SK-N-SH (cell line): ENCODE measurements around the gene ACTG2. TPM values are rescaled to one million over a fixed set of nuclear protein-coding genes. Genes with fewer than 3 reads are reported as not detected.

Source experiments
- CTCF ChIA-PET: fragments of 300-600, 350-600 bp; formaldehyde crosslinking; extraction: SDS; loops from one replicate; lab custom pipeline; 2021; lab: Yijun Ruan, JAX
- POLR2A ChIA-PET: fragments of 350-600 bp; sonication (Branson Sonifier 250); formaldehyde crosslinking; extraction: SDS; loops from one replicate; lab custom pipeline; 2020; ENCODE audit warnings: antibody characterized with exemption, inconsistent platforms; lab: Yijun Ruan, JAX
- DNase-seq: peaks from one replicate; pipeline ENCODE4 v3.0.0; 2012
- H2AFZ ChIP-seq: fragments of 200-600 bp; sonication (generic); 2 replicates; pipeline ENCODE4 v1.8.1; 2016; ENCODE audit warnings: antibody characterized with exemption, mild to moderate bottlenecking, low read depth
- H3F3A ChIP-seq: fragments of 200-600 bp; sonication (generic); replicated peaks from 2 replicates; pipeline ENCODE3; 2016; ENCODE audit warnings: antibody characterized with exemption, mild to moderate bottlenecking; ENCODE audit not compliant: insufficient read depth
- H3K27ac ChIP-seq, 2 experiments: fragments of 200-500 bp in 1 of 2; fragments of 200-600 bp in 1 of 2; sonication (Bioruptor generic) in 1 of 2; sonication (generic), shearing (Covaris generic) in 1 of 2; 2 replicates each; pipeline versions ENCODE4 v1.5.1 to v1.6.1; 2014 to 2016; ENCODE audit warnings: low read depth in 2 of 2, inconsistent platforms in 1 of 2, low read length in 1 of 2, mild to moderate bottlenecking in 1 of 2, mixed read lengths in 1 of 2
- H3K27me3 ChIP-seq: fragments of 200-600 bp; sonication (generic), shearing (Covaris generic); 2 replicates; pipeline ENCODE4 v1.6.1; 2016; ENCODE audit warnings: mixed run types; ENCODE audit not compliant: insufficient read depth
- H3K36me3 ChIP-seq, 2 experiments: fragments of 200-500 bp in 1 of 2; fragments of 200-600 bp in 1 of 2; sonication (Bioruptor generic) in 1 of 2; sonication (generic) in 1 of 2; replicated peaks in 1 of 2; 2 replicates each; pipeline versions ENCODE3 to v1.5.1; 2014 to 2016; ENCODE audit warnings: low read length in 1 of 2, mild to moderate bottlenecking in 1 of 2; ENCODE audit not compliant: insufficient read depth in 2 of 2, control insufficient read depth in 1 of 2
- H3K4me1 ChIP-seq, 2 experiments: fragments of 200-500 bp in 1 of 2; fragments of 200-600 bp in 1 of 2; sonication (Bioruptor generic) in 1 of 2; sonication (generic), shearing (Covaris generic) in 1 of 2; 2 replicates each; pipeline versions ENCODE4 v1.5.1 to v1.6.1; 2014 to 2016; ENCODE audit warnings: low read depth in 1 of 2, low read length in 1 of 2, mixed run types in 1 of 2; ENCODE audit not compliant: insufficient read depth in 2 of 2, control insufficient read depth in 1 of 2
- H3K4me2 ChIP-seq: fragments of 200-600 bp; sonication (generic), shearing (Covaris generic); 2 replicates; pipeline ENCODE4 v1.6.1; 2017; ENCODE audit warnings: mixed run types
- H3K4me3 ChIP-seq, 2 experiments: fragments of 200-500 bp in 1 of 2; fragments of 200-600 bp in 1 of 2; sonication (Bioruptor generic) in 1 of 2; sonication (generic), shearing (Covaris generic) in 1 of 2; 2 replicates each; pipeline versions ENCODE4 v1.5.1 to v1.8.1; 2014 to 2016; ENCODE audit warnings: low read depth in 2 of 2, inconsistent platforms in 1 of 2, low read length in 1 of 2, mild to moderate bottlenecking in 1 of 2, mixed read lengths in 1 of 2, moderate library complexity in 1 of 2
- H3K79me2 ChIP-seq: fragments of 200-600 bp; sonication (generic); 2 replicates; pipeline ENCODE4 v1.8.1; 2017; ENCODE audit warnings: mild to moderate bottlenecking; ENCODE audit not compliant: insufficient read depth
- H3K9ac ChIP-seq: fragments of 200-600 bp; sonication (generic); 2 replicates; pipeline ENCODE4 v1.6.1; 2017; ENCODE audit warnings: mixed run types
- H3K9me2 ChIP-seq: fragments of 200-600 bp; sonication (generic); 2 replicates; pipeline ENCODE4 v1.6.1; 2017; ENCODE audit warnings: mixed run types
- H3K9me3 ChIP-seq: fragments of 200-600 bp; sonication (generic); 2 replicates; pipeline ENCODE4 v1.6.1; 2017; ENCODE audit warnings: mixed run types, mild to moderate bottlenecking, moderate library complexity
- H4K20me1 ChIP-seq: fragments of 200-600 bp; sonication (generic); 2 replicates; pipeline ENCODE4 v1.6.1; 2017; ENCODE audit warnings: mild to moderate bottlenecking, mixed run types; ENCODE audit not compliant: insufficient read depth
- FOSL2 ChIP-seq: IDR thresholded peaks from 2 replicates; pipeline ENCODE4 v1.4.0; 2012; ENCODE audit warnings: low read depth, mild to moderate bottlenecking, moderate library complexity, borderline replicate concordance
- GATA2 ChIP-seq: sonication (generic); formaldehyde crosslinking; IDR thresholded peaks from 2 replicates; pipeline ENCODE4 v1.5.0; 2020; ENCODE audit warnings: mild to moderate bottlenecking, missing genetic modification reagents
- RCOR1 ChIP-seq: fragments of 150-350 bp; IDR thresholded peaks from 2 replicates; pipeline ENCODE4 v1.6.1; 2017; ENCODE audit warnings: antibody characterized with exemption, low read length
- REST ChIP-seq: IDR thresholded peaks from 2 replicates; pipeline ENCODE4 v1.6.1; 2012; ENCODE audit warnings: mild to moderate bottlenecking, low read depth, low read length, moderate library complexity
- USF2 ChIP-seq: fragments of 150-350 bp; IDR thresholded peaks from 2 replicates; pipeline ENCODE4 v1.6.1; 2017; ENCODE audit warnings: antibody characterized with exemption, low read length, low read depth, borderline replicate concordance
- WGBS: methylation state at CpG from one replicate; pipeline ENCODE4 v1.1.6; 2017; ENCODE audit warnings: low lambda C conversion rate; 5-methylcytosine and 5-hydroxymethylcytosine counted together
- polyA plus RNA-seq, 3 experiments: library from polyadenylated mRNA; depleted of rRNA; stranded (reverse); fragments of >200 nt; gene quantifications; 2 replicates each; pipeline ENCODE4 v1.2.3, GENCODE V29; 2012
- small RNA-seq, 7 experiments: library from RNA; depleted of rRNA; stranded (forward); fragments of <200 nt; gene quantifications; one replicate each; pipeline ENCODE3, GENCODE V24; 2012
- TF ChIP-seq, protein P1 (sequence below): IDR thresholded peaks from 2 replicates; pipeline ENCODE4 v1.4.0; 2012; ENCODE audit warnings: low read depth

ACTG2 gene
- polyA plus RNA-seq, 1 of the 3 experiments (the other 2 are of a cell fraction), result 0.25 TPM

DNA sequence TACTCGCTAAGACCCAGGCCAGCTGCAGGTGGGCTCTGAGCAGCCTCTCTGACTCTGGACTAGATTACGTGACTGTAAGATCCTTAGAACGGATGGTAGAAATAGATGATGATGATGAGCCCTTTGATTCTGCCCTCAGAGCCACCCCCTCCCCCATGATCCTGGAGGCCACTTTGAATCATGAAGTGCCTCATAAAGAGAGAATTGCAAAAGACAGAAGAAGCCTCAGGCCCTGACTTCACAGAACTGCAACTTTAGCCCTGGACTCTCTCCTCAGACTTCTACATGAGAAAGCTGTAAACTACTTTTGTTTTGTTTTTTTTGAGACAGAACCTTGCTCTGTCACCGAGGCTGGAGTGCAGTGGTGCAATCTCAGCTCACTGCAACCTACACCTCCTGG is 76.5 kb downstream of the ACTG2 start:
- Histone ChIP-seq H3K4me3 (no peak overlapping the region), H3K4me2 (no peak overlapping the region), H3F3A (no peaks in the 10 kb centered on the region), H3K36me3 (no peaks in the 10 kb centered on the region), H3K9ac (no peak overlapping the region), H3K27me3 (no peaks in the 10 kb centered on the region), H3K9me2 (no peaks in the 10 kb centered on the region), H3K9me3 (no peaks in the 10 kb centered on the region), H3K4me1 (peaks cover 12 to 23% of the 10 kb centered on the region in 2 experiments), H2AFZ (no peak overlapping the region), H3K79me2 (no peaks in the 10 kb centered on the region), H4K20me1 (no peaks in the 10 kb centered on the region), H3K27ac (no peak overlapping the region)
- ChIA-PET CTCF (interaction anchor here (1.4 kb wide), 1 partner anchor 145 kb away, joined by 3 read pairs; no protein-coding TSS in a partner anchor), POLR2A (no interaction called here)
- TF ChIP-seq REST (no peak), USF2 (no peak), RCOR1 (no peak), FOSL2 (no peak), GATA2 (CRISPR knock-in tag) (no peak)
- TF ChIP-seq, protein P1, sequence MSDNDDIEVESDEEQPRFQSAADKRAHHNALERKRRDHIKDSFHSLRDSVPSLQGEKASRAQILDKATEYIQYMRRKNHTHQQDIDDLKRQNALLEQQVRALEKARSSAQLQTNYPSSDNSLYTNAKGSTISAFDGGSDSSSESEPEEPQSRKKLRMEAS, result no peak
- DNase-seq, result no peak
- 92% methylated on average over 4 of the region's 4 CpGs for WGBS

Small RNA genes within 50 kb of the gene (small RNA-seq; reads per million reads assigned to genes)
- gene RNA5SP97, result 0 reads per million in 7 experiments

Other genes with a start within 250 kb of the ACTG2 start
- 32.1 and 44.5 TPM in 2 replicates for gene TPRKB, start 155.7 kb upstream of the ACTG2 start, polyA plus RNA-seq (2012; rRNA removed)
- gene DUSP11, start 112.9 kb upstream of the ACTG2 start, polyA plus RNA-seq (2012; rRNA removed), result 14.4 and 19.3 TPM in 2 replicates
- 0.02 and 0.06 TPM in 2 replicates for gene C2orf78, start 108.8 kb upstream of the ACTG2 start, polyA plus RNA-seq (2012; rRNA removed)
- 42.2 and 54.5 TPM in 2 replicates for gene STAMBP, start 64.0 kb upstream of the ACTG2 start, polyA plus RNA-seq (2012; rRNA removed)
- gene DGUOK, start 33.9 kb downstream of the ACTG2 start, polyA plus RNA-seq (2012; rRNA removed), result 122 and 130 TPM in 2 replicates
- gene TET3, start 91.9 kb downstream of the ACTG2 start, polyA plus RNA-seq (2012; rRNA removed), result 1.6 TPM in 2 replicates